Measurements from ENCODE around the gene SPTLC2. TPM values are rescaled to one million over a fixed set of nuclear protein-coding genes. Genes with fewer than 3 reads are reported as not detected.

The SPTLC2 gene
- total and polyA plus RNA-seq, 2 of the 13 experiments (the other 11 are each of a cell fraction or from before 2014, with no cell fraction given) = 17.4 to 17.5 TPM

DNA sequence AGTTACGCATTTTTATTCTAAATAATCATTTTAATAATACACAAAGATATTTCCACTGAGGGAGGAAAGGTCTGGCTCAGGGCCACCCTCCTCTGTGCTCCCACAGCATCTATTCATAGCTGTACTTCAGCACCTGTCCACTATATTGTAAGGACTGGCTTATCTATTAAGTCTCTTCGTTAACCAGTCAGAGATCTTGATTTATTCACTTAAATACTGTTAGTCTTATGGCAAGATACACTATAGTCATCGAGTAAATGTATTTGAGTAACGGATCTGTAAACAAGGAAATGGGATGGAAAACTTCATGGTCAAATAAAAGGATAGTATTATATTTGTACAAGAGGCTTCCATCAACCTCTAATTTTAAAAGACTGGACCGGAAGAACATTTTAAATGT, 54.6 kb downstream of the SPTLC2 start (continued):
- TF ChIP-seq, protein P1, sequence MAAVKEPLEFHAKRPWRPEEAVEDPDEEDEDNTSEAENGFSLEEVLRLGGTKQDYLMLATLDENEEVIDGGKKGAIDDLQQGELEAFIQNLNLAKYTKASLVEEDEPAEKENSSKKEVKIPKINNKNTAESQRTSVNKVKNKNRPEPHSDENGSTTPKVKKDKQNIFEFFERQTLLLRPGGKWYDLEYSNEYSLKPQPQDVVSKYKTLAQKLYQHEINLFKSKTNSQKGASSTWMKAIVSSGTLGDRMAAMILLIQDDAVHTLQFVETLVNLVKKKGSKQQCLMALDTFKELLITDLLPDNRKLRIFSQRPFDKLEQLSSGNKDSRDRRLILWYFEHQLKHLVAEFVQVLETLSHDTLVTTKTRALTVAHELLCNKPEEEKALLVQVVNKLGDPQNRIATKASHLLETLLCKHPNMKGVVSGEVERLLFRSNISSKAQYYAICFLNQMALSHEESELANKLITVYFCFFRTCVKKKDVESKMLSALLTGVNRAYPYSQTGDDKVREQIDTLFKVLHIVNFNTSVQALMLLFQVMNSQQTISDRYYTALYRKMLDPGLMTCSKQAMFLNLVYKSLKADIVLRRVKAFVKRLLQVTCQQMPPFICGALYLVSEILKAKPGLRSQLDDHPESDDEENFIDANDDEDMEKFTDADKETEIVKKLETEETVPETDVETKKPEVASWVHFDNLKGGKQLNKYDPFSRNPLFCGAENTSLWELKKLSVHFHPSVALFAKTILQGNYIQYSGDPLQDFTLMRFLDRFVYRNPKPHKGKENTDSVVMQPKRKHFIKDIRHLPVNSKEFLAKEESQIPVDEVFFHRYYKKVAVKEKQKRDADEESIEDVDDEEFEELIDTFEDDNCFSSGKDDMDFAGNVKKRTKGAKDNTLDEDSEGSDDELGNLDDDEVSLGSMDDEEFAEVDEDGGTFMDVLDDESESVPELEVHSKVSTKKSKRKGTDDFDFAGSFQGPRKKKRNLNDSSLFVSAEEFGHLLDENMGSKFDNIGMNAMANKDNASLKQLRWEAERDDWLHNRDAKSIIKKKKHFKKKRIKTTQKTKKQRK (IDR thresholded peaks at IDR 0.05; ENCODE audit: low read length) = no peak
- TF ChIP-seq ZNF816 (CRISPR knock-in tag; IDR thresholded peaks at IDR 0.05; ENCODE audit: borderline replicate concordance) (no peak), ZFP36L2 (CRISPR knock-in tag; IDR thresholded peaks at IDR 0.05) (no peak), GATA4 (IDR thresholded peaks at IDR 0.05; ENCODE audit: borderline replicate concordance, low read depth) (no peak), ASH2L (IDR thresholded peaks at IDR 0.05; ENCODE audit: insufficient read length, low read depth, low read length) (no peak), ZNF737 (CRISPR knock-in tag; IDR thresholded peaks at IDR 0.05; ENCODE audit: borderline replicate concordance) (no peak)

DNA sequence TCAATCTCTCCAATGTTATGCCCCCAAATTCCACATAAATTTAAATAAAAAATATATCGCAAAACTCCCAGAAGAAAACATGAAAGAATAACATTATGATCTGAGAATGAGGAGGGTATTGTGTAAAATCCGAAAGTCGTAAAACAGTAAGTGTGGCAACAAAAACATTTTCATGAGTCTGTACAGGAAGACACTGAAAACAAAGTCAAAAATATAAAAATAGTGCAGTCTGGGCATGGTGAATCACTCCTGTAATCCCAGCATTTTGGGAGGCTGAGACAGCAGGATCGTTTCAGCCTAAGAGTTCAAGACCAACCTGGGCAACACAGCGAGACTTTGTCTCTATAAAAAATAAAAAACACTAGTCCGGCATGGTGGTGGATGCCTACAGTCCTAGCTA, 57.1 kb downstream of the SPTLC2 start:
- Histone ChIP-seq H4K20me1 (ENCODE audit: insufficient read depth, low read length) (no peaks in the 10 kb centered on the region), H3K4me2 (ENCODE audit: low read depth, low read length) (no peak overlapping the region), H3K4me3 (replicated peaks in 1 of 3; ENCODE audit: insufficient read depth in 1 of 3, low read depth in 2 of 3, low read length in 3 of 3) (no peak overlapping the region), H2AFZ (ENCODE audit: low read length) (no peak overlapping the region), H3K9ac (ENCODE audit: insufficient read depth, low read depth, low read length) (no peak overlapping the region), H3K4me1 (ENCODE audit: insufficient read depth, low read length) (no peaks in the 10 kb centered on the region), H3K9me3 (ENCODE audit: low read length) (no peaks in the 10 kb centered on the region), H3K79me2 (ENCODE audit: insufficient read depth, low read length) (no peaks in the 10 kb centered on the region), H3K36me3 (replicated peaks in 1 of 2; ENCODE audit: control insufficient read depth in 1 of 2, insufficient read depth in 2 of 2, low read length in 2 of 2) (peaks cover 0 to 37% of the 10 kb centered on the region in 2 experiments; a peak in 4 of 5 replicates), H3K27ac (ENCODE audit: extremely low read length, insufficient read depth, low read length) (no peak overlapping the region), H3K27me3 (ENCODE audit: control insufficient read depth in 1 of 2, insufficient read depth in 2 of 2, low read length in 2 of 2) (no peaks in the 10 kb centered on the region)
- BruUV-seq (replicated peaks) = no TSS peak
- ATAC-seq (no peak), FAIRE-seq (no peak), DNase-seq (ENCODE audit: low spot score) (no peak)
- intact Hi-C loops (cut with micrococcal nuclease; ENCODE audit: unreplicated experiment) = loop anchor here (10.0 kb wide), 1 partner anchor 405 kb away; no protein-coding TSS in a partner anchor
- ChIA-PET CTCF (ENCODE audit: low intra/inter-chr PET ratio, low total read pairs) (no interaction called here), POLR2A (no interaction called here)
- 92% methylated on average over 6 of the region's 6 CpGs for WGBS (ENCODE audit: low lambda C conversion rate)
- in situ Hi-C loops (cut with HindIII; ENCODE audit: extremely low pct_ligation_motif_present, low pct_unique_long_range_greater_than_20kb) = no loop called here
- TF ChIP-seq ZNF777 (CRISPR knock-in tag; IDR thresholded peaks at IDR 0.05) (no peak), CHCHD3 (CRISPR knock-in tag; IDR thresholded peaks at IDR 0.05) (no peak), SPEN (CRISPR knock-in tag; IDR thresholded peaks at IDR 0.05; ENCODE audit: low read depth) (no peak), NFKB2 (CRISPR knock-in tag; IDR thresholded peaks at IDR 0.05; ENCODE audit: borderline replicate concordance) (no peak)
- TF ChIP-seq, protein P2, sequence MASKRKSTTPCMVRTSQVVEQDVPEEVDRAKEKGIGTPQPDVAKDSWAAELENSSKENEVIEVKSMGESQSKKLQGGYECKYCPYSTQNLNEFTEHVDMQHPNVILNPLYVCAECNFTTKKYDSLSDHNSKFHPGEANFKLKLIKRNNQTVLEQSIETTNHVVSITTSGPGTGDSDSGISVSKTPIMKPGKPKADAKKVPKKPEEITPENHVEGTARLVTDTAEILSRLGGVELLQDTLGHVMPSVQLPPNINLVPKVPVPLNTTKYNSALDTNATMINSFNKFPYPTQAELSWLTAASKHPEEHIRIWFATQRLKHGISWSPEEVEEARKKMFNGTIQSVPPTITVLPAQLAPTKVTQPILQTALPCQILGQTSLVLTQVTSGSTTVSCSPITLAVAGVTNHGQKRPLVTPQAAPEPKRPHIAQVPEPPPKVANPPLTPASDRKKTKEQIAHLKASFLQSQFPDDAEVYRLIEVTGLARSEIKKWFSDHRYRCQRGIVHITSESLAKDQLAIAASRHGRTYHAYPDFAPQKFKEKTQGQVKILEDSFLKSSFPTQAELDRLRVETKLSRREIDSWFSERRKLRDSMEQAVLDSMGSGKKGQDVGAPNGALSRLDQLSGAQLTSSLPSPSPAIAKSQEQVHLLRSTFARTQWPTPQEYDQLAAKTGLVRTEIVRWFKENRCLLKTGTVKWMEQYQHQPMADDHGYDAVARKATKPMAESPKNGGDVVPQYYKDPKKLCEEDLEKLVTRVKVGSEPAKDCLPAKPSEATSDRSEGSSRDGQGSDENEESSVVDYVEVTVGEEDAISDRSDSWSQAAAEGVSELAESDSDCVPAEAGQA (IDR thresholded peaks at IDR 0.05; ENCODE audit: low read depth) = no peak
- TF ChIP-seq, protein P2 (CRISPR knock-in tag; IDR thresholded peaks at IDR 0.05; ENCODE audit: borderline replicate concordance) = no peak
- TF ChIP-seq, protein P3, sequence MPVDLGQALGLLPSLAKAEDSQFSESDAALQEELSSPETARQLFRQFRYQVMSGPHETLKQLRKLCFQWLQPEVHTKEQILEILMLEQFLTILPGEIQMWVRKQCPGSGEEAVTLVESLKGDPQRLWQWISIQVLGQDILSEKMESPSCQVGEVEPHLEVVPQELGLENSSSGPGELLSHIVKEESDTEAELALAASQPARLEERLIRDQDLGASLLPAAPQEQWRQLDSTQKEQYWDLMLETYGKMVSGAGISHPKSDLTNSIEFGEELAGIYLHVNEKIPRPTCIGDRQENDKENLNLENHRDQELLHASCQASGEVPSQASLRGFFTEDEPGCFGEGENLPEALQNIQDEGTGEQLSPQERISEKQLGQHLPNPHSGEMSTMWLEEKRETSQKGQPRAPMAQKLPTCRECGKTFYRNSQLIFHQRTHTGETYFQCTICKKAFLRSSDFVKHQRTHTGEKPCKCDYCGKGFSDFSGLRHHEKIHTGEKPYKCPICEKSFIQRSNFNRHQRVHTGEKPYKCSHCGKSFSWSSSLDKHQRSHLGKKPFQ (CRISPR knock-in tag; IDR thresholded peaks at IDR 0.05; ENCODE audit: insufficient replicate concordance) = no peak
